Endothelial cell (in vitro differentiated cells): Measurements from ENCODE around the gene EFS. TPM values are rescaled to one million over a fixed set of nuclear protein-coding genes. Genes with fewer than 3 reads are reported as not detected.

Experiments used
- DNase-seq: peaks from one replicate; pipeline ENCODE4 v3.0.0; 2021; ENCODE audit warnings: low spot score
- H3K27ac Mint-ChIP-seq: one replicate; pipeline ENCODE4 v1.8.0; 2021; ENCODE audit warnings: mixed read lengths, inconsistent platforms; ENCODE audit not compliant: unreplicated experiment
- H3K27me3 Mint-ChIP-seq: one replicate; pipeline ENCODE4 v1.8.0; 2021; ENCODE audit warnings: mild to moderate bottlenecking, moderate library complexity, mixed read lengths, inconsistent platforms; ENCODE audit not compliant: unreplicated experiment
- H3K36me3 Mint-ChIP-seq: one replicate; pipeline ENCODE4 v1.8.0; 2021; ENCODE audit warnings: mild to moderate bottlenecking, low read depth, mixed read lengths, inconsistent platforms; ENCODE audit not compliant: unreplicated experiment
- H3K4me1 Mint-ChIP-seq: one replicate; pipeline ENCODE4 v1.8.0; 2021; ENCODE audit warnings: mild to moderate bottlenecking, mixed read lengths, inconsistent platforms; ENCODE audit not compliant: unreplicated experiment
- H3K4me3 Mint-ChIP-seq: one replicate; pipeline ENCODE4 v1.8.0; 2021; ENCODE audit warnings: mild to moderate bottlenecking, mixed read lengths, inconsistent platforms; ENCODE audit not compliant: unreplicated experiment
- H3K9me3 Mint-ChIP-seq: one replicate; pipeline ENCODE4 v1.8.0; 2021; ENCODE audit warnings: mixed read lengths, inconsistent platforms; ENCODE audit not compliant: unreplicated experiment
- CTCF ChIP-seq: fragments of 200-600 bp; sonication (generic); IDR thresholded peaks from one replicate; pipeline ENCODE4 v1.5.0; 2021; ENCODE audit warnings: antibody characterized with exemption; ENCODE audit not compliant: unreplicated experiment
- total RNA-seq: library from RNA; stranded (reverse); fragmentation: NEBNext Ultra II Directional; extraction: Animal tissue kit (Norgen Biotek cat#: 25700); gene quantifications from one replicate; pipeline ENCODE4 v1.2.1, GENCODE V29; 2021; ENCODE audit not compliant: unreplicated experiment

Gene EFS
- total RNA-seq, 1 donor from 2014 or later = 17.8 TPM

- Mint-ChIP-seq H3K36me3 (peaks cover 33% of the 10 kb centered on the region), H3K27me3 (peaks cover 18% of the 10 kb centered on the region), H3K27ac (peak within 1 kb of the TSS; percentile 98), H3K9me3 (no peaks in the 10 kb centered on the region), H3K4me1 (peaks cover 36% of the 10 kb centered on the region), H3K4me3 (peak within 1 kb of the TSS; percentile 94)
- TF ChIP-seq CTCF = no peak
- DNase-seq = peak; percentile 93
Observed at GRCh38 chr14:23320584-23321571, 44.1 kb downstream of the EFS start, which contains the start of gene PABPN1. Gene PABPN1, plus strand, starts transcription at chr14:23321457. Its CDS starts 13 bp downstream, at chr14:23321470.

GRCh38 chr14:23319746-23320583, 45.0 kb downstream of the EFS start:
- peaks cover 27% of the 10 kb centered on the region for H3K36me3 Mint-ChIP-seq

GRCh38 chr14:23316300-23316699, 48.7 kb downstream of the EFS start:
- Mint-ChIP-seq H3K27ac (no peak overlapping the region), H3K4me3 (no peak overlapping the region), H3K4me1 (peaks cover 17% of the 10 kb centered on the region), H3K27me3 (peaks cover 8% of the 10 kb centered on the region), H3K9me3 (no peaks in the 10 kb centered on the region), H3K36me3 (peaks cover 16% of the 10 kb centered on the region)
- no peak for TF ChIP-seq CTCF
- no peak for DNase-seq

More at GRCh38 chr14:23319746-23320583, 45.0 kb downstream of the EFS start:
- no peaks in the 10 kb centered on the region for H3K9me3 Mint-ChIP-seq
- H3K27ac Mint-ChIP-seq = peak overlapping the region; percentile 98
- DNase-seq = no peak
- TF ChIP-seq CTCF = no peak
- peaks cover 18% of the 10 kb centered on the region for H3K27me3 Mint-ChIP-seq
- H3K4me3 Mint-ChIP-seq = peak overlapping the region; percentile 89
- H3K4me1 Mint-ChIP-seq = peaks cover 35% of the 10 kb centered on the region

- H3K4me3 Mint-ChIP-seq = no peak overlapping the region
- TF ChIP-seq CTCF = no peak
- peaks cover 5% of the 10 kb centered on the region for H3K27me3 Mint-ChIP-seq
- peaks cover 20% of the 10 kb centered on the region for H3K36me3 Mint-ChIP-seq
- no peak for DNase-seq
- H3K4me1 Mint-ChIP-seq = peaks cover 30% of the 10 kb centered on the region
- H3K9me3 Mint-ChIP-seq = no peaks in the 10 kb centered on the region
- H3K27ac Mint-ChIP-seq = no peak overlapping the region
Observed at GRCh38 chr14:23310546-23310945, 54.4 kb downstream of the EFS start.
